Nephron (organoid): ENCODE data around the gene TANK.

Experiments
- H3K27ac Mint-ChIP-seq, 3 experiments: 2 replicates each; pipeline ENCODE4 v1.8.0; 2020; ENCODE audit warnings: mixed read lengths in 3 of 3, mild to moderate bottlenecking in 2 of 3, moderate library complexity in 1 of 3
- H3K27me3 Mint-ChIP-seq: 2 replicates; pipeline ENCODE4 v1.8.0; 2021; ENCODE audit warnings: low read depth, mild to moderate bottlenecking, moderate library complexity, mixed read lengths
- H3K36me3 Mint-ChIP-seq: 2 replicates; pipeline ENCODE4 v1.8.0; 2020; ENCODE audit warnings: low read depth, mixed read lengths
- H3K4me1 Mint-ChIP-seq: 2 replicates; pipeline ENCODE4 v1.8.0; 2020; ENCODE audit warnings: mixed read lengths
- H3K4me3 Mint-ChIP-seq, 3 experiments: 2 replicates each; pipeline ENCODE4 v1.8.0; 2020; ENCODE audit warnings: mild to moderate bottlenecking in 3 of 3, mixed read lengths in 3 of 3, moderate library complexity in 2 of 3
- H3K9me3 Mint-ChIP-seq: 2 replicates; pipeline ENCODE4 v1.8.0; 2020; ENCODE audit warnings: mixed read lengths
- TF ChIP-seq, protein P1 (sequence below), 3 experiments: fragments of 200-600 bp; sonication (generic); IDR thresholded peaks; one replicate each; pipeline ENCODE4 v1.5.0; 2021; ENCODE audit warnings: antibody characterized with exemption in 3 of 3; ENCODE audit not compliant: unreplicated experiment in 3 of 3

TANK gene

GRCh38 chr2:161245671-161246070, 85.4 kb downstream of the TANK start:
- no peaks in the 10 kb centered on the region for H3K36me3 Mint-ChIP-seq
- no peaks in the 10 kb centered on the region for H3K9me3 Mint-ChIP-seq
- H3K27ac Mint-ChIP-seq, result peak overlapping the region; percentile 86 to 95 (median 89)
- TF ChIP-seq, protein P1, sequence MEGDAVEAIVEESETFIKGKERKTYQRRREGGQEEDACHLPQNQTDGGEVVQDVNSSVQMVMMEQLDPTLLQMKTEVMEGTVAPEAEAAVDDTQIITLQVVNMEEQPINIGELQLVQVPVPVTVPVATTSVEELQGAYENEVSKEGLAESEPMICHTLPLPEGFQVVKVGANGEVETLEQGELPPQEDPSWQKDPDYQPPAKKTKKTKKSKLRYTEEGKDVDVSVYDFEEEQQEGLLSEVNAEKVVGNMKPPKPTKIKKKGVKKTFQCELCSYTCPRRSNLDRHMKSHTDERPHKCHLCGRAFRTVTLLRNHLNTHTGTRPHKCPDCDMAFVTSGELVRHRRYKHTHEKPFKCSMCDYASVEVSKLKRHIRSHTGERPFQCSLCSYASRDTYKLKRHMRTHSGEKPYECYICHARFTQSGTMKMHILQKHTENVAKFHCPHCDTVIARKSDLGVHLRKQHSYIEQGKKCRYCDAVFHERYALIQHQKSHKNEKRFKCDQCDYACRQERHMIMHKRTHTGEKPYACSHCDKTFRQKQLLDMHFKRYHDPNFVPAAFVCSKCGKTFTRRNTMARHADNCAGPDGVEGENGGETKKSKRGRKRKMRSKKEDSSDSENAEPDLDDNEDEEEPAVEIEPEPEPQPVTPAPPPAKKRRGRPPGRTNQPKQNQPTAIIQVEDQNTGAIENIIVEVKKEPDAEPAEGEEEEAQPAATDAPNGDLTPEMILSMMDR (IDR thresholded peaks at IDR 0.05; ENCODE audit: unreplicated experiment in 3 of 3), result no peak
- H3K4me1 Mint-ChIP-seq, result peaks cover 32% of the 10 kb centered on the region
- peaks cover 74% of the 10 kb centered on the region for H3K27me3 Mint-ChIP-seq
- peak overlapping the region; percentile 6 to 79 (median 64) for H3K4me3 Mint-ChIP-seq

GRCh38 chr2:161246281-161246680, 86.1 kb downstream of the TANK start:
- H3K9me3 Mint-ChIP-seq, result no peaks in the 10 kb centered on the region
- H3K27ac Mint-ChIP-seq, result peak overlapping the region; percentile 71 to 89 (median 86)
- peaks cover 71% of the 10 kb centered on the region for H3K27me3 Mint-ChIP-seq

GRCh38 chr2:161250864-161251436, 90.7 kb downstream of the TANK start:
- Mint-ChIP-seq H3K9me3 (no peaks in the 10 kb centered on the region), H3K27ac (no peak overlapping the region), H3K4me3 (no peak overlapping the region), H3K27me3 (peaks cover 31% of the 10 kb centered on the region), H3K36me3 (no peaks in the 10 kb centered on the region), H3K4me1 (peaks cover 11% of the 10 kb centered on the region)
- TF ChIP-seq, protein P1 (IDR thresholded peaks at IDR 0.05; ENCODE audit: unreplicated experiment in 3 of 3), result peak; percentile 57 to 63 (median 58)

More at GRCh38 chr2:161246281-161246680, 86.1 kb downstream of the TANK start:
- Mint-ChIP-seq H3K4me3 (peak overlapping the region in 2 of 3 experiments; percentile 16 to 36), H3K4me1 (peaks cover 32% of the 10 kb centered on the region), H3K36me3 (no peaks in the 10 kb centered on the region)
- TF ChIP-seq, protein P1 (IDR thresholded peaks at IDR 0.05; ENCODE audit: unreplicated experiment in 3 of 3), result no peak

- TF ChIP-seq, protein P1 (IDR thresholded peaks at IDR 0.05; ENCODE audit: unreplicated experiment in 3 of 3), result no peak
- Mint-ChIP-seq H3K9me3 (no peaks in the 10 kb centered on the region), H3K27ac (no peak overlapping the region), H3K4me1 (no peaks in the 10 kb centered on the region), H3K36me3 (no peaks in the 10 kb centered on the region), H3K4me3 (no peak overlapping the region), H3K27me3 (no peaks in the 10 kb centered on the region)
Measured at GRCh38 chr2:161257123-161257952, 97.1 kb downstream of the TANK start.

DNA sequence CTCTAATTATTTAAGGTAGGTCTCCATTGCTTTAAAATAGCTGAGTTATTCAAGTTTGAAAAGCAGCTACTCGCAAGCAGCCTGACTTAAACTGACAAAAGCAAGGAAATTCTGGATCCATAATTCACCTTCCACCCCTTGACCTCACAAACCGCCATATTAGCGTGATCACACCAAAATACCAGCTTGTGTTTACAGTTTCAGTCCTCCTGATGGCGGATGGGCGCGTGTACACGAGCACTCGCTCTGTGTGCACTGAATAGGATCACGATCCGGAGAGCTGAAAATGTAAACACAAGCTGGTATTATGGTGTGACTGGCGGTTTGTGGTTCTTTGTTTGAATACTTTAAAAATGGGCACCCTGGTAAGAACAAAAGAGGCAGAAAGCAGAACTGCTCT, 105.6 kb downstream of the TANK start:
- TF ChIP-seq, protein P1 (IDR thresholded peaks at IDR 0.05; ENCODE audit: unreplicated experiment in 3 of 3), result no peak
- no peaks in the 10 kb centered on the region for H3K9me3 Mint-ChIP-seq
- no peaks in the 10 kb centered on the region for H3K36me3 Mint-ChIP-seq
- H3K27me3 Mint-ChIP-seq, result no peaks in the 10 kb centered on the region
- no peaks in the 10 kb centered on the region for H3K4me1 Mint-ChIP-seq
- H3K4me3 Mint-ChIP-seq, result no peak overlapping the region
- H3K27ac Mint-ChIP-seq, result no peak overlapping the region
